HepG2 (cell line): ENCODE measurements around the gene ZNF816. TPM values are rescaled to one million over a fixed set of nuclear protein-coding genes. Genes with fewer than 3 reads are reported as not detected.

Experiments
- BATF2 ChIP-seq: sonication (generic); formaldehyde crosslinking; IDR thresholded peaks from 2 replicates; pipeline ENCODE4 v1.8.0; 2022; ENCODE audit warnings: mild to moderate bottlenecking, missing genetic modification reagents, moderate library complexity
- FLYWCH1 ChIP-seq: sonication (generic); formaldehyde crosslinking; IDR thresholded peaks from 2 replicates; pipeline ENCODE4 v1.8.1; 2023; ENCODE audit warnings: mild to moderate bottlenecking, missing genetic modification reagents
- HNF1B ChIP-seq: sonication (generic); formaldehyde crosslinking; IDR thresholded peaks from 2 replicates; pipeline ENCODE4 v1.5.1; 2020; ENCODE audit warnings: mild to moderate bottlenecking, moderate library complexity, missing genetic modification reagents
- IRF2 ChIP-seq: IDR thresholded peaks from 2 replicates; pipeline ENCODE4 v1.6.1; 2018; ENCODE audit warnings: missing genetic modification reagents, missing compliant biosample characterization
- IRX3 ChIP-seq: sonication (generic); formaldehyde crosslinking; IDR thresholded peaks from 2 replicates; pipeline ENCODE4 v1.8.1; 2023; ENCODE audit warnings: mild to moderate bottlenecking, low read depth, missing genetic modification reagents, borderline replicate concordance
- ISL2 ChIP-seq: sonication (generic); formaldehyde crosslinking; IDR thresholded peaks from 2 replicates; pipeline ENCODE4 v1.5.0; 2020; ENCODE audit warnings: missing genetic modification reagents
- JUND ChIP-seq: sonication (generic); formaldehyde crosslinking; IDR thresholded peaks from 2 replicates; pipeline ENCODE4 v1.8.0; 2022; ENCODE audit warnings: mild to moderate bottlenecking, missing genetic modification reagents
- MAX ChIP-seq: IDR thresholded peaks from 2 replicates; pipeline ENCODE4 v1.6.1; 2012; ENCODE audit warnings: inconsistent platforms
- NFRKB ChIP-seq: fragments of 450-650 bp; IDR thresholded peaks from 2 replicates; pipeline ENCODE4 v1.6.1; 2017
- TAF15 ChIP-seq: fragments of 200-400 bp; formaldehyde crosslinking; IDR thresholded peaks from one replicate; pipeline ENCODE4 v1.6.1; 2018; ENCODE audit warnings: mild to moderate bottlenecking, low read depth, low read length; ENCODE audit not compliant: poor library complexity, severe bottlenecking
- TEAD3 ChIP-seq: optimal IDR thresholded peaks from 2 replicates; pipeline ENCODE3; 2016; ENCODE audit warnings: borderline replicate concordance
- ZNF331 ChIP-seq: sonication (generic); formaldehyde crosslinking; IDR thresholded peaks from 2 replicates; pipeline ENCODE4 v1.4.0; 2020; ENCODE audit warnings: missing genetic modification reagents
- ZNF672 ChIP-seq: sonication (generic); formaldehyde crosslinking; IDR thresholded peaks from 2 replicates; pipeline ENCODE4 v1.8.1; 2022; ENCODE audit warnings: missing genetic modification reagents
- ZNF770 ChIP-seq: sonication (generic); formaldehyde crosslinking; IDR thresholded peaks from 2 replicates; pipeline ENCODE4 v1.5.0; 2020; ENCODE audit warnings: mild to moderate bottlenecking, missing genetic modification reagents
- polyA plus RNA-seq, 8 experiments: library from polyadenylated mRNA; depleted of rRNA in 3 of 8; stranded (reverse) in 7 of 8; unstranded in 1 of 8; fragments of >200 nt; fragmentation: Illumina TruSeq in 4 of 8; extraction: Trizol in 4 of 8; gene quantifications; 2 replicates each; pipeline versions ENCODE4 v1.2.1 to v1.2.3, GENCODE V29; 2011 to 2016; ENCODE audit warnings: low read depth in 4 of 8, missing spikeins in 1 of 8, mixed read lengths in 1 of 8; ENCODE audit not compliant: insufficient read depth in 1 of 8
- total RNA-seq, 5 experiments: library from RNA; depleted of rRNA; stranded (reverse); fragments of >200 nt; fragmentation: Illumina TruSeq; extraction: Trizol; gene quantifications; 2 replicates each; pipeline ENCODE4 v1.2.3, GENCODE V29; 2016; ENCODE audit warnings: low read depth in 1 of 5

Gene ZNF816
- total and polyA plus RNA-seq, 2 of the 13 experiments (the other 11 are each of a cell fraction or from before 2014, with no cell fraction given) = 5.2 to 14.1 TPM

- TF ChIP-seq ZNF770 (CRISPR knock-in tag) (peak; percentile 31; the same call in 1 of the 2 replicates), TEAD3 (CRISPR knock-in tag) (peak; percentile 82), JUND (no peak), BATF2 (CRISPR knock-in tag) (no peak), IRF2 (CRISPR knock-in tag) (no peak; the same call in 1 of the 2 replicates), MAX (peak; percentile 23), IRX3 (CRISPR knock-in tag) (no peak), ZNF331 (CRISPR knock-in tag) (no peak), HNF1B (peak; percentile 52; the same call in 1 of the 2 replicates), ZNF672 (no peak), FLYWCH1 (no peak), ISL2 (CRISPR knock-in tag) (peak; percentile 62), TAF15 (no peak), NFRKB (no peak)
Measured at GRCh38 chr19:52942386-52943133, 20.1 kb downstream of the ZNF816 start (continued).
